ENCODE results near the gene ANO2.

- TF ChIP-seq GATA2 (IDR thresholded peaks at IDR 0.05; ENCODE audit: low read depth, low read length) (no peak), GATA3 (IDR thresholded peaks at IDR 0.05; ENCODE audit: low read depth, low read length) (no peak)
These were observed 28.5 kb upstream of the ANO2 start for GRCh38 chr12:5973461-5974115.
